ENCODE results near the gene MYBPHL.

- TF ChIP-seq CTCF (IDR thresholded peaks at IDR 0.05; ENCODE audit: poor library complexity), result no peak
- no peak for TF ChIP-seq EZH2 (IDR thresholded peaks at IDR 0.05; ENCODE audit: borderline replicate concordance)
Observed at GRCh38 chr1:109338091-109338490, 31.3 kb upstream of the MYBPHL start.

Measured in hepatocyte (in vitro differentiated cells).